NK-92 (cell line): ENCODE measurements around the gene SLC6A6.
"Not testable (repeated sequence)": the region's sequence is repeated elsewhere in the genome, so short reads cannot be mapped to it uniquely, and the experiment has no call there.

Experiments
- DNase-seq: peaks from one replicate; lab custom pipeline; 2025; ENCODE audit not compliant: unreplicated experiment; lab: John Stamatoyannopoulos, UW

SLC6A6 gene

GRCh38 chr3:14434126-14434497 lies 31.7 kb downstream of the SLC6A6 start:
- no peak for DNase-seq

GRCh38 chr3:14434498-14435151 lies 32.2 kb downstream of the SLC6A6 start:
- no peak for DNase-seq

GRCh38 chr3:14435175-14436014 lies 33.0 kb downstream of the SLC6A6 start:
- no peak for DNase-seq

DNA sequence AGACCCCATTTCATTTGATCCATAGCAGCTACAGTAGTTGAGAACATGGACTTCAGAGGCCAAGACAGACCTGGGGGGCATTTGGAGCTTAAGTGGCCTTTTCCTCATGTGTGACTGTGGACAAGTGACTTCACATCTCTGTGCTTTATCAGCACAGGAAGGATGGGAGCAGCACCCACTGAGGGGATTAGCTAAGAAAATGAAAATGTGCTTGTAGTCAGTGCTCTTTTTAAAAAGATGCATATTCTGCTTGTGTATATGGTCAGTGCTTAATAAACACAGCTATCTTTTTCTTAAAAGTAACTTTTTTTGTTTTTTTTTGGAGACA lies 34.5 kb downstream of the SLC6A6 start:
- DNase-seq: no peak

DNA sequence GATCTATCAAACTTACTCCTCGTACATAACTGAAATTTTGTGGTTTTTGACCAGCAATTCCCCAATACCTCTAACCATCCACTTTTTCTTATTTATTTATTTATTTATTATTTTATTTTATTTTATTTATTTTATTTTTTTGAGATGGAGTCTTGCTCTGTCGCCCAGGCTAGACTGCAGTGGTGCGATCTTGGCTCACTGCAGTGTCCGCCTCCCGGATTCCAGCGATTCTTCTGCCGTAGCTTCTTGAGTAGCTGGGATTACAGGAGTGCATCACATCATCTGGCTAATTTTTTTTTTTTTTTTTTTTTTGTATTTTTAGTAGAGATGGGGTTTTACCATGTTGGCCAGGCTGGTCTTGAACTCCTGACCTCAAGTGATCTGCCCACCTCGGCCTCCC lies 35.3 kb downstream of the SLC6A6 start:
- DNase-seq: not testable (repeated sequence)

DNA sequence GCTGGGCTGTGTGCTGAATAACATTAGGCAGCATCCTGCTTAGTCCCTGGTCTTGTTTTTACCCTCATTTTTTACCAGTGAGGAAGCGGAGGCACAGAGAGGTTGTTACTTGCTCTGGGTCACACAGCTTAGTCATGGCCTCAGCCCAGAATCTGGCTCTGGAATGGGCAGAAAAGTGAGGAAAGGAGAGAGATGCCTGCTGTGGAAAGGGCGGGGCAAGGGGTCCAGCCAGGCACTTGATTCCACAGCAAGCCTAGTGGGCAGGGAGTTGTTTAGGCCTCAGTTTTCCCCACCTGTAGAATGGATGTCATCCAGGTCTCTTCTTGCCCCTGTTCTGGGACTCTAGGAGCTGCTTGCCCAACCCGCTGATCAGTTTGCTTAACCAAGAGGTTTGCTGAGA lies 35.9 kb downstream of the SLC6A6 start:
- DNase-seq: no peak

DNA sequence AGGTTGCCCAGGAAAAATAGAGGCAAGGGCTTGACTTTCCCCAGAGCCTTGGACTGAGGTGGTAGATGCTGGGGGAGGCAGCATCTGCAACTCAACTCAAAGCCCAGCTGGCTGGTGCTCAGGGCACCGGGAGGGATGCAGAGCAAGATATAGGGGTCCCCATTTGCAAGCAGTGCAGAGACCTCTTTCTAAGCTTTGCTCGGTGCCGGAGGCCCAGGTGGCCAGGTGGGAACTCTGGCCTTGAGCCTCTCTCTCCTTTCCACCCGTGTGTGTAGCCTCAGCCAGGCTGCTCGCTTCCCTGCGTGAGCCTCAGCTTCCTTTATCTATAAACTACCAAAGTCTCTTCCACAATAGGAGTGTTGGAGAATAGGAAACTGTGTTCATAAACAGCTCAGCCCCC lies 36.5 kb downstream of the SLC6A6 start:
- DNase-seq: no peak

DNA sequence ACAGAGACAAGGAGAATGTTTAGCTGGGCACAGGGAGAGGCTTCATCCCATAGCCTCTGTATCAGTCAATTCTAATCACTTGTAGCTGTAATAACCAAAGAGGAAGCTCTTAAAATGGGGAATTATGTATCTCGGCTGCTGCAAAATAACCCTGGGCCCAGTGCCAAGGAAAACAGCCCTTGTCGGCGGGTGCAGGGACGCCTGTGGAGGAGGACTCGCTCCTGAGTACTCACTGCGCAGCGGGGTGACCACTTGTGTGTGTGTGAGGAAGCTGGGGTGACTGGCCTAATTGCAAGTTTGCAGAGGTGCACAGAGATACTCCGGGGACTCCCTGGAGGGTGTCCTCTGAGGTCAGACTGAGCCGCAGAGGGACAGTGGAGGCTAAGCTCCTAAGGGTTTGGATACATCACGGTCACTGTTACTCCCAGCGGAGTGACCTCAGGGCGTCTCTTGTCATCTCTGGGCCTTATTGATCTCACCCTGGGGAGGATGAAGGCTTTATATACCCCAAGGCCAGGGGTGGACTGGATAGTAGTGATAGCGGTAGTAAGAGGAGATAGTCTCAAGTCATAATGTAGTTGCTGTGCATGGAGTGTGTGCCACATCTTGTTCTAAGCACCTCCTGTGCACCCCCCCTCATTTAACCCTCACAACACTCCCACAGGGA lies 37.2 kb downstream of the SLC6A6 start:
- no peak for DNase-seq

- no peak for DNase-seq
These were observed 37.7 kb downstream of the SLC6A6 start for GRCh38 chr3:14440168-14440518.

DNA sequence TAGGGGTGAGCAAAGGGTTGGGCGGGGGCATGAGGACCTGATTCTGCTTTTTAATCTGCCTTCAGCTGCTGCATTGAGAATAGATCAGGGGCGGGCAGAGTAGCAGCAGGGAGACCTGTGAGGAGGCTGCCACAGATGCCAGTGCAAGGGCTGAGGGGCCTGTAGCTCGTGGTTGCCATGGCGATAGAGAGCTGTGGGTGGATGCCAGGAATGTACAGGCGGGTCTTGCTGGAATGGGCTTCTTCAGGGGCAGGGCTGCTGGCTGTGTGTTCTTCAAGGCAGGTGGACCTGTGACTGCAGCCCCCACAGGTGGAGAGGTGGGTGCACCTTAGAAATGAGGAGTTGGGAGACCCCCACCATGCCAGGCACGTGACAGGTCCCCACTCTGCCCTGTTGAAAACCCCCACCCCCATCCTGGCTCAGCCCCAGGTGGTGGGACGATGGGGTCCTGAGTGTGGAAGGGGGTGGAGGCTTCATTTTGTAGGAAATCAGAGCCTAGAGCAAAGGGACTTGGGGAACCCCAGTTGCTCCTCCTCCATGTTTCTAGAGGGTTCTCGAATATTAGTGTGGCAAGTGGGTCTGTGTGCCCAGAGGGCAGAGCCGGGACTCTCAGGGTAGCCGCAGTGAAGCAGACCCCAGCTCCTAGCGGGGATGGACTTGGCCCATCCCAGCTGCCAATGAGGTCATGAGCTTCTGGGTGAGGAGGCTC lies 38.3 kb downstream of the SLC6A6 start:
- no peak for DNase-seq

DNA sequence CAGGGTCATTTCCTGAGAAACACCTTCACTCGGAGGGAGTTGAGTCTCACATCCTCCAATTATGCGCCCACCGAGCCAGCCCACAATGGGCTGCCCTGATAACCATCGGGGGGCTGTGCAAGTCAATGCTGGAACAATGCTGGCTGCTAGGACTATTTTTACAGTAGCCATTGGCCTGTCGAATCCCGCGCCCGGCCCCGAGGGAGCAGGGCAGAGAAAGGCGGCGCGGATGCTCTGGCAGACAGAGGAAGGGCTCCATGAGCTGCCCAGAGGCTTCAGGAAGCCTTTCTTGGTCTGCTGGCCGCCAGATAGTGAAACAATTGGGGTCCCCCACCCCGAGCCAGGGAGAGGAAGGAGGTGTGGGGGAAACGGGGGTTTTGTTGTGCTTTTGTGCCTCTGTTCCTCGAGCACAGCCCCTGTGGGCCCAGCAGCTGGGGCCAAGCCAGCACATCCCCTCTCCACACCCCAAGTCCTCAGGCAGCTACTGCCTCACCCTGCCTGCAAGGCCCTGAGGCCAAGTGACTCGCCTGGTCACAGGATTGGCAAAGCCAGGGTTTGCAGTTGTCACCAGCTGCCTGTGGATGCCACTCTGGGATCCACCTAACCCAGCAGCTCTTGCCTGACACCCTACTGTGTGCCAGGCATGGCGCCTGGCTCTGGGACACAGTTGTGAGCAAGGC lies 39.0 kb downstream of the SLC6A6 start:
- DNase-seq: no peak

GRCh38 chr3:14441920-14442300 lies 39.5 kb downstream of the SLC6A6 start:
- no peak for DNase-seq

- DNase-seq: no peak
These were observed 42.0 kb downstream of the SLC6A6 start for GRCh38 chr3:14444380-14444779.

GRCh38 chr3:14445773-14446172 lies 43.4 kb downstream of the SLC6A6 start:
- no peak for DNase-seq

- DNase-seq: no peak
These were observed 44.7 kb downstream of the SLC6A6 start for GRCh38 chr3:14446988-14447570.

DNA sequence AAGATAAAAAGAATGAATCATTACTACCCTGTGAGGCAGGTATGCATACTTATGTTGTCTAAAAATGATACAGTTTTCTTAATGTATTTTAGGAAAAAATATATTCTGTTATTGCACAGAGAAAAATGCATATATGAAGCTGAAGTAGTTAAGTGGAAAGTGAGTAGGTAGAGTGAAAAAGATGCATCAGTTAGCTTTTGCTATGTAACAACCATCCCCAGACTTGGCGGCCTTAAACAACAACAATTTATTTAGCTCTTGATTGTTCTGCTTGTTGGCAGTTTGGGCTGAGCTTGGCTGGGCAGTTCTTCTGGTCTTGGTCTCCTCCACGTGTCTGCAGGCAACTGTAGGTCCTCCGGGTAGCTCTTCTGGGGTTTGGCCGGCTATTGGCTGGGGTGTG lies 45.7 kb downstream of the SLC6A6 start:
- DNase-seq: no peak

DNA sequence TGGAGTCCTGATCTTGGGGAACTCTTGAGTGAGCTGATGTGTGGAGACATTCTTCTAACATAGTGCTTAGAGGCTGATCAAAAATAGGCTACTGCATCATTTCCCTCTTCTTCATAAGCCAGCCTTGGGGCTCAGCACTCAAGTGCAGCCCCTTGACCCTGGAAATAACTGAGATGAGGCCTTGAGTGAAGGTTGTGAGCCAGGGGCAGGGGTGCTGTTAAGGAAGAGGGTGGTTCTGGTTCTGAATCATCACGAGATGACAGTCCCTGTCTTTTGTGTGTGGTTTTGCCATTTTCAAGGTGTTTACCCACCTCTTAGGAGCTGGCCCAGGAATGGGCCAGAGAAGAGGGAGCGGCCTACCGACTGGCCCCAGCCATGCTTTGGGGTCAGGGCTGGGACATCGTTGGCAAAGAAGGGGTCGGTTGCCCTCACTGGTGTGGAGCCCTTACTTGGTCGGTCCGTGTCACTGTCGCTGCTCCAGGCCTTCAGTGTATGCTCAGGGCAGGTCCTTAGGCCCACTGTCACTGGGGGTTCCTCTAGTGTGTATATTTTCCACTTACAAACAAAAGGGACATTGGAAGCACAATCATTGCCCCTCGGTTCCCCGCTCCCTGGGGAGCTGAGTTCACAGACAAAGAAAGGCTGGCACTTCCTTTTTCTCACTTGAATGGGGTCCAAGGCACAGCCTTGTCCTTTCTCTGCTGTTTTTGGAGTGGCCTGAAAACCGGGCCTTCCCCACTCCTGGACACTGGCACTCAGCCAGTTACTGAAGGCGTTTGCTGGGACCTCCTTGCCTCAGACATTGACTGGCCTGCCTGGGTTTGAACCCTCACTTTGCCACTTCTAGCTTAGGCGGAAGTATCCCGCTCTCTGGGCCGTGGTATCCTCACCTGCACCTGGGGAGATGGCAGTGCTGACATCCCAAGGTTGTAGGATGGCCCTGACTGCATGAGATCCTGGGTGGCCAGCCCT lies 46.6 kb downstream of the SLC6A6 start:
- DNase-seq: no peak

DNA sequence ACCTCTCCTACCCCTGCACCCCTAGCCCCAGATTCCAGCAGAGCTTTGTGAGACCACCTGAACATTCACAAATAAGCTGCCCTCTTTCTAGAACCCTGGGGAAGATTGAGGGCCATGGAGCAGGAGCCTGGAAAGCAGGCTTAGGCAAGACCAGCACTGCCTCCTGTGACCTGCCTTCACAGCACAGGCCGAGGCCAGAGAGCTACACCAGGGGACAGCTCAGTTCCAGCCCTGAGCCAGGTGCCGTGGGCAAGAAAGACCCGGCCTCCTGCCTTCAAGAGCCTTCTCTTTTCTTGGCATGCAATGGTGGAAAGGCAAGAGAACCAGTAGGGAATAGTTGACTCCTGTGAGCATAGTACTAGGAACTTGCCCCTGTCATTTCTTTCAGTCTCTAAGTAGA lies 48.1 kb downstream of the SLC6A6 start:
- no peak for DNase-seq

DNA sequence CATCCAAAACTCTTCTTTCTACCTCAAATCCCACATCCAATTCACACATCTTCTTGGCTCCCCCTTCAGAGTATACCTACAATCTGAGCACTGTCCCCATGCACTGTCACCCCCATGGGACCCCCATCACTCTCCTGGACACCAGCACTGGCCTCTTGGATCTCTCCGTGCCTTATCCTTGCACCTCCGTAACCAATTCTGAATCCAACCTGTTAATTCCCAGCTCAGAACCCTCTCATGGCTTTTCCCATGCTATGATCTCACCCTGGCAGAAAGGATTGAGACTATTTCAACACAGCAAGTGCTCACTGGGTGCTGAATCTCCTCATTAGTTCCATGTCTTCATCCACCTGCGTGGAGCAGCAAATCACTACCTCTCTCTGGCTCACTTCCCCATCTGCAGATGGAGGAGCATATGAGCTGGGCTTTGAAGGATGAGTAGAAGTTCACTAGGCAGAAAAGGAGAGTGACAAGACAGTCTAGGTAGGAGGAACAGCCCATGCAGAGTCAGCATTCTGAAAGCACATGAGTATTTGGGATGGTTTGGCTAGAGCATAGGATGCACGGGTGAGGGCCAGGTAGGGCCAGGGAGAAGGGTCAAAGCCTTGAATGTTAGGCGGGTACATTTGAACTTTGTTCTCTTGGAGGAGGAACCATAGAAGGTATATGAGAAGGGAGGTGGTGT lies 48.7 kb downstream of the SLC6A6 start:
- DNase-seq: no peak
